ENCODE results near the gene TRIO. TPM values are rescaled to one million over a fixed set of nuclear protein-coding genes. Genes with fewer than 3 reads are reported as not detected.

The TRIO gene
- total RNA-seq, 1 donor from 2014 or later = 170 TPM

- no peak overlapping the region for H3K4me3 ChIP-seq (ENCODE audit: low read depth, low read length)
- no peak for DNase-seq (ENCODE audit: low read depth)
- no peak for TF ChIP-seq CTCF (conservative IDR thresholded peaks at IDR 0.05; ENCODE audit: low read depth, low read length)
These were observed 326.6 kb downstream of the TRIO start for GRCh38 chr5:14469551-14470377.

GRCh38 chr5:14471507-14471906 lies 328.4 kb downstream of the TRIO start:
- TF ChIP-seq CTCF (conservative IDR thresholded peaks at IDR 0.05; ENCODE audit: low read depth, low read length) = no peak
- no peak for DNase-seq (ENCODE audit: low read depth)
- no peak overlapping the region for H3K4me3 ChIP-seq (ENCODE audit: low read depth, low read length)

DNA sequence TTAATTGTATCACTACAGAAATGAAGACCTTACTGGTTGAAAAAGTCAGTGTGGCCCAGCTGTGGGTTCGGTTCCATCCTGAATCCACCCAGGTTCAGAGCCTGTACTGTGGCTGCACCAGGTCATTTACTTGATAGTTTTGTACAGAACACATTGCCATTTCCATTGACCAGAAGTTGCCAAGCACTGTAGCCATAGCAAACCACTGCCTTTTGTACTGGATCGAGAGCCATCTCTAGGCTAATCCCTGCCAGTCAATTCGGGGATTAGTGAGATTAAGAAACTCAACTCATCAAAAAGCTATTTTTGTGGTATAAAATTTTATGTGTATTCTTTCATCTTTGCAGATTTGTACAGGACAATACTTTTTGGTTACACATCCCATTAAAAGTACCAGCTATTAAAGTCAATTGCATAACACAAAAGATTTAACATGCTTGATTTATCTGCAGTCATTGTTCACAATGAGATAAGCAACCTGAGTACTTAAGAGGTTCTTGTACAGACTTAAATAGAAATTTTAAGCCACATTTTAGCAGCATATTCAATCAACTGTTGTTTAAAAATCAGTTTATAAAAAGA lies 329.9 kb downstream of the TRIO start:
- TF ChIP-seq CTCF (conservative IDR thresholded peaks at IDR 0.05; ENCODE audit: low read depth, low read length) = no peak
- no peak for DNase-seq (ENCODE audit: low read depth)
- H3K4me3 ChIP-seq (ENCODE audit: low read depth, low read length) = no peak overlapping the region

- no peak for TF ChIP-seq CTCF (conservative IDR thresholded peaks at IDR 0.05; ENCODE audit: low read depth, low read length)
- DNase-seq (ENCODE audit: low read depth) = no peak
- no peak overlapping the region for H3K4me3 ChIP-seq (ENCODE audit: low read depth, low read length)
These were observed 331.9 kb downstream of the TRIO start for GRCh38 chr5:14475045-14475444.

DNA sequence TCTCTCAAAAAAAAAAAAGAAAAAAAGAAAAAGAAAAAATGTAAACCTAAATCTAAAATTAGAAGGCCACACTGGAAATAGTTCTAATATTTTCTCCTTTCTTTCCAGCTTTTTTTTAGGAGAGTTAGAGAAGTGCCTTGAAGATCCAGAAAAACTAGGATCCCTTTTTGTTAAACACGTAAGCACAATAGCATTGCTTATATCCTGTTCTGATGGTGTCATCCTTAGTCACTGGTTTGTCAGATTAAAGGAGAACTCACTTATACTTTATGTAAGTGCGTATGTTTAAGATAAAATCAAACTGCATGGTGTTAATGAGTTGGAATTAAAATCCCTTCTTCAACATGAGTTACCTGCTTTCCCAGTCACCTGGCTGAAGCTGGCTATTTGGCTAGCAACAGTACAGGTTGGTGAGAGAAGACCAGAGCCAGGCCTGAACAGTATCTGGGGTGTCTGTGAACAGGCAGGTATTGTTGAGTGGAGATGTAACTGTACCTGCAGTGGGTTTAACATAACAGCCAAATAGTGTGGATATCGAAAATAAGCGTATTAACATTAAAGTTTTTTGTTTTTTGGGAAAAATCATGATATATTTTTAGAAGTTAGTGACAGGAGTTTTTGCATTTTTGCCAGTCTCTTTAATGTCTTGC lies 333.8 kb downstream of the TRIO start:
- no peak for DNase-seq (ENCODE audit: low read depth)
- TF ChIP-seq CTCF (conservative IDR thresholded peaks at IDR 0.05; ENCODE audit: low read depth, low read length) = no peak
- H3K4me3 ChIP-seq (ENCODE audit: low read depth, low read length) = no peak overlapping the region

GRCh38 chr5:14479143-14479696 lies 336.1 kb downstream of the TRIO start:
- TF ChIP-seq CTCF (conservative IDR thresholded peaks at IDR 0.05; ENCODE audit: low read depth, low read length) = no peak

More at GRCh38 chr5:14479143-14479696, 336.1 kb downstream of the TRIO start:
- H3K4me3 ChIP-seq (ENCODE audit: low read depth, low read length) = no peak overlapping the region
- DNase-seq (ENCODE audit: low read depth) = no peak
